Fibroblast of lung (primary cell): Measurements from ENCODE around the gene ATXN1.

ENCODE experiments used
- CTCF ChIP-seq, 2 donors: IDR thresholded peaks in 1 of 2; conservative IDR thresholded peaks in 1 of 2; 1 replicate in 1 of 2; 2 replicates in 1 of 2; pipeline ENCODE4 v1.5.1; 2011 to 2012; ENCODE audit warnings: low read length in 2 of 2, control low read depth in 1 of 2, inconsistent platforms in 1 of 2, low read depth in 1 of 2, mild to moderate bottlenecking in 1 of 2
- EZH2 ChIP-seq: IDR thresholded peaks from 2 replicates; pipeline ENCODE4 v1.5.1; 2012; ENCODE audit warnings: low read length, control low read depth, mild to moderate bottlenecking; ENCODE audit errors: missing control alignments

GRCh38 chr6:16397623-16398022 lies 363.6 kb downstream of the ATXN1 start:
- no peak for TF ChIP-seq EZH2
- TF ChIP-seq CTCF (conservative IDR thresholded peaks at IDR 0.05 in 1 of 2, IDR thresholded peaks at IDR 0.05 in 1 of 2; ENCODE audit: low read depth in 1 of 2, low read length in 2 of 2): no peak
